Nephron progenitor cell (in vitro differentiated cells): ENCODE measurements around the gene FAM83E.

Experiments
- DNase-seq: peaks from one replicate; pipeline ENCODE4 v3.0.0; 2021
- H3K27ac Mint-ChIP-seq: 2 replicates; pipeline ENCODE4 v1.8.0; 2021; ENCODE audit warnings: mild to moderate bottlenecking, moderate library complexity, mixed read lengths
- H3K27me3 Mint-ChIP-seq: 2 replicates; pipeline ENCODE4 v1.8.0; 2021; ENCODE audit warnings: mild to moderate bottlenecking, low read depth, mixed read lengths; ENCODE audit not compliant: poor library complexity
- H3K36me3 Mint-ChIP-seq: 2 replicates; pipeline ENCODE4 v1.8.0; 2021; ENCODE audit warnings: low read depth, mixed read lengths
- H3K4me1 Mint-ChIP-seq: 2 replicates; pipeline ENCODE4 v1.8.0; 2021; ENCODE audit warnings: mixed read lengths
- H3K4me3 Mint-ChIP-seq: 2 replicates; pipeline ENCODE4 v1.8.0; 2021; ENCODE audit warnings: mild to moderate bottlenecking, moderate library complexity, mixed read lengths
- H3K9me3 Mint-ChIP-seq: 2 replicates; pipeline ENCODE4 v1.8.0; 2021; ENCODE audit warnings: mild to moderate bottlenecking, moderate library complexity, mixed read lengths
- TF ChIP-seq, protein P1 (sequence below): fragments of 200-600 bp; sonication (generic); IDR thresholded peaks from 2 replicates; pipeline ENCODE4 v1.5.0; 2021; ENCODE audit warnings: antibody characterized with exemption

The FAM83E gene

DNA sequence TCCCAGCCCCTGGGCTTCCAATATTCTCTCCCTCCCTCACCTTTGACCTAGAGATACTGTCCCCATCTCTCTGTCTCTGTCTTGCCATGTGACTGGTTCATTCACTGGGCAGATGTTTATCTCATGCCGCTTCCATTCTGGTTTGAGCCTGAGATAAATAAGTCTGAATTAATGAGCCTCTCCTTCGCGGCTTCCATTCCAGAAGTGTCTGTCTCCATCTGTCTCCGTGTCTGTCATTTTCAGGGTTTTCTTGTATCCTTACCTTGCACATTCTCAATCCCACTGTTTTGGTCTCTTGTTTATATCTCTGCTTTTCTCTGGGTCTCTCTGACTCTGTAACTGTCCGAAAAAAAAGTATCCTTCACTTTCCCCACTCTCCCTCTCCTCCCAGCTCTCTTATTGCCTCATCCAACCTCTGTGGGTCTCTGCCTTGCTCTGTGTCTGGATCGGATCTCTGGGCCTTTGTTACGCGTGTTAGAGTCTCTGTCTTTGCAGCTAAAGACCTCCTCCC lies 8.7 kb upstream of the FAM83E start:
- Mint-ChIP-seq H3K36me3 (peaks cover 8% of the 10 kb centered on the region), H3K27me3 (no peaks in the 10 kb centered on the region), H3K4me1 (peaks cover 65% of the 10 kb centered on the region), H3K9me3 (no peaks in the 10 kb centered on the region), H3K4me3 (peak overlapping the region; percentile 87), H3K27ac (peak overlapping the region; percentile 99)
- no peak for DNase-seq
- TF ChIP-seq, protein P1, sequence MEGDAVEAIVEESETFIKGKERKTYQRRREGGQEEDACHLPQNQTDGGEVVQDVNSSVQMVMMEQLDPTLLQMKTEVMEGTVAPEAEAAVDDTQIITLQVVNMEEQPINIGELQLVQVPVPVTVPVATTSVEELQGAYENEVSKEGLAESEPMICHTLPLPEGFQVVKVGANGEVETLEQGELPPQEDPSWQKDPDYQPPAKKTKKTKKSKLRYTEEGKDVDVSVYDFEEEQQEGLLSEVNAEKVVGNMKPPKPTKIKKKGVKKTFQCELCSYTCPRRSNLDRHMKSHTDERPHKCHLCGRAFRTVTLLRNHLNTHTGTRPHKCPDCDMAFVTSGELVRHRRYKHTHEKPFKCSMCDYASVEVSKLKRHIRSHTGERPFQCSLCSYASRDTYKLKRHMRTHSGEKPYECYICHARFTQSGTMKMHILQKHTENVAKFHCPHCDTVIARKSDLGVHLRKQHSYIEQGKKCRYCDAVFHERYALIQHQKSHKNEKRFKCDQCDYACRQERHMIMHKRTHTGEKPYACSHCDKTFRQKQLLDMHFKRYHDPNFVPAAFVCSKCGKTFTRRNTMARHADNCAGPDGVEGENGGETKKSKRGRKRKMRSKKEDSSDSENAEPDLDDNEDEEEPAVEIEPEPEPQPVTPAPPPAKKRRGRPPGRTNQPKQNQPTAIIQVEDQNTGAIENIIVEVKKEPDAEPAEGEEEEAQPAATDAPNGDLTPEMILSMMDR, result no peak

DNA sequence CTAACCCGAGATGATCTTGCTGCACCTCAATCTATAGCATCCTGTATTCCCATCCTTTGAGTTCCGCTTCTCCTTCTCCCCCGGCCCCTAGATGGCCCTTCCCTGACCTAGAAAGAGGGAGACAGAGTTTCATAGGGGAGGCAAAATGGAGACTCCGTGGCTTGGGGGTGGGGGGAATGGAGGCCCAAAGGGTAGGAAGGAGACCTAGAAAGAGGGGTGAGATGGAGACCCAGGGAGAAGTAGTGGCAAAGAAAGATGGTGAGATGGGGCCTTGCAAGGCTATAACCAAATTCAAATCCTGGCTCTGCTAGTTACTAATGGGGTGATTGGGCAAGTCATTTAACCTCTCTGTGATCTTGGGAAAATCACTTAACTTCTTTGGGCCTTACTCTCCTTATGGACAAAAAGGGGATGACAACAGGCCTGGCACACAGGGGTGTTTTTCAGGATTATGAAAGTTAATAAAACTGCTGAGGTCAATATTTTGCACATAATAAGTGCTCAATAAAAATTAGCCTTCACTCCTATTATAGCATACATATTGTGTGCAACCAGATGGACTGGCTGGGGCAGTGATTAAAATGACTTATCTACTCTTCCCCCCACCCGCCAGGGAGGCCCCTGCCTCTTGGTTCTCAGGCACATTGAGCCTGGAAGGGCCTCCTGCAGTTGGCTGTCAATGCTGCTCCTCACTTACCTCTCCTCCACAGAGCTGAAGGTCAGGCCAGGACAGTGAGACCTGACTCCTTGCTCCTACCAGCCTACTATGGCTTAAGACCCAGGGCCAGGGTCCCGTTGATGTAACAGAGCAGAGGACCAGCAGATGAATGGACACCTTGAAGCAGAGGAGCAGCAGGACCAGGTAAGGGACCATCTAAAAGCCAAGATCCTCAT lies 5.1 kb upstream of the FAM83E start:
- peak overlapping the region; percentile 97 for H3K4me3 Mint-ChIP-seq
- no peaks in the 10 kb centered on the region for H3K27me3 Mint-ChIP-seq
- H3K36me3 Mint-ChIP-seq, result peaks cover 24% of the 10 kb centered on the region
- no peak for DNase-seq
- H3K27ac Mint-ChIP-seq, result peak overlapping the region; percentile 100
- TF ChIP-seq, protein P1, result no peak
- no peaks in the 10 kb centered on the region for H3K9me3 Mint-ChIP-seq
- peaks cover 79% of the 10 kb centered on the region for H3K4me1 Mint-ChIP-seq

DNA sequence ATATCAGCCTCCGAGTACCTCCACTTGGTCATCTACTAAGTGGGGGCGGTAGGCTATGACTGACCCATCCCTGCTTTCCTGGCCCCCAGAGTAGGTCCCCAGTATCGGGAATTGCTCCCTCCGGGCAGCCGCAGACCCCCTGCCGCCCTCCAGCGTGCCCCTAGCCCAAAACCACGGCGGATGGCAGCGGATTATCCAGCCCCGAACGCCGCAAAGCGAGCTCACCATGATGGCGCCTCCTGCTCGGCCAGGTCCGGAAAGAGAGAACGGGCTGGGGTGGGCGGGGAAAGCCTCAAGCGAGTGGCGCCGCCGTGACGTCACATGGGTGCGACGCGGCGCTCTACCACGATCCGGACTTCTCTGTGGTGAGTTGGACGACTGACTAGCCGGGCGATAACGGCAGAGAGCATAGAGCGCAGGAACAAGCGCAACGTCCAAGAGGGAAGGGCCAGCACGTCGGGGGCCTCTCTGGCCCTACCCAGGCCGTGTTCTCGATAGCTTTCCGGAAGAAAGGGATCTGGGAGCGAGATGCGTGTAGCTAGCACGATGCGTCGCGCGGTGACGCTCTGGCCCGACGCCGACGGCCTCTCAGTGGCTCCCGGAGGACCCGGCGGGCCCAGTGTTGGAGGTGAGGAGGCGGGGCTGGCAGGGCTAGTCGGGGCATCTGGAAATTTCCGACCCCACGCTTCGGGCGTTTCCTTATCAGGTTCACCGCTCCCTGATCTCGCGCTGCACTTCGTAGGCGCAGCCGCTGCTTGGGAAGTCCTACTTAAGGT lies 4.2 kb upstream of the FAM83E start, which contains the start of the genes RPL18 and SPHK2:
RPL18 (minus strand) TSS at position 263 of the 776 bp plus-strand sequence; CDS start at position 228, 35 bp downstream.
SPHK2 (plus strand) TSS at position 591 of the 776 bp plus-strand sequence. CDS start 1,009 bp downstream, outside the sequence.
- TF ChIP-seq, protein P1, result no peak
- Mint-ChIP-seq H3K9me3 (no peaks in the 10 kb centered on the region), H3K36me3 (peaks cover 24% of the 10 kb centered on the region), H3K4me1 (peaks cover 78% of the 10 kb centered on the region), H3K4me3 (peak within 1 kb of the TSS; percentile 97), H3K27ac (peak within 1 kb of the TSS; percentile 100), H3K27me3 (no peaks in the 10 kb centered on the region)
- DNase-seq, result peak; percentile 95

DNA sequence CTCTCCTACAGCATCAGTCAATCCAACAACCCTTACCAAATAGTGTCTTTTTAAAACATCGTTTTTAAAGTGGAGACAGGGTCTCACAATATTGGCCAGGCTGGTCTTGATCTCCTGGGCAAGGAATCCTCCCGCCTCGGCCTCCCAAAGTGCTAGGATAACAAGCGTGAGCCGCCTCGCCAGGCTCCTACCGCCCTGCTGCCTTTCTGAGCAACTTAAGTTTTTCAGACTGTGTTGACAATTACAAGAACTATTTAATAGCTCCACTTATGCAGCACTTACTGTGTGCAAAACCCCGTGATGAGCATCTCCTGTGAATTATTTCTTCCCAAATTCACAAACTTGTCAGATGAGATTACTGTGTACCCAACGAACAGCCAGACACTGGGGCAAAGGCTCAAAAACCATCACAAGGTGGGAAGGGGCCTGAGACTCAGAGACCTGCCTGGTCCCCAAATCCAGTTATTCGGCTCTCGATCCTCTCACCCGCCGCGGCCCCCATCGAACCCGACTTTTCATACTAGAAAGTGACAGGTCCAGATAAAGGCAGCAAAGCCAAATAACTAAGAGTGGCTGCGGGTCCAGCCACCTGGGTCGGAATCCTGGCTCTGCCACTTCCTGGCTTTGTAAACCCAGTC lies 3.5 kb upstream of the FAM83E start:
- Mint-ChIP-seq H3K9me3 (no peaks in the 10 kb centered on the region), H3K27me3 (no peaks in the 10 kb centered on the region), H3K36me3 (peaks cover 24% of the 10 kb centered on the region), H3K4me3 (peak overlapping the region; percentile 97), H3K27ac (peak overlapping the region; percentile 100), H3K4me1 (peaks cover 79% of the 10 kb centered on the region)
- TF ChIP-seq, protein P1, result no peak
- DNase-seq, result no peak

DNA sequence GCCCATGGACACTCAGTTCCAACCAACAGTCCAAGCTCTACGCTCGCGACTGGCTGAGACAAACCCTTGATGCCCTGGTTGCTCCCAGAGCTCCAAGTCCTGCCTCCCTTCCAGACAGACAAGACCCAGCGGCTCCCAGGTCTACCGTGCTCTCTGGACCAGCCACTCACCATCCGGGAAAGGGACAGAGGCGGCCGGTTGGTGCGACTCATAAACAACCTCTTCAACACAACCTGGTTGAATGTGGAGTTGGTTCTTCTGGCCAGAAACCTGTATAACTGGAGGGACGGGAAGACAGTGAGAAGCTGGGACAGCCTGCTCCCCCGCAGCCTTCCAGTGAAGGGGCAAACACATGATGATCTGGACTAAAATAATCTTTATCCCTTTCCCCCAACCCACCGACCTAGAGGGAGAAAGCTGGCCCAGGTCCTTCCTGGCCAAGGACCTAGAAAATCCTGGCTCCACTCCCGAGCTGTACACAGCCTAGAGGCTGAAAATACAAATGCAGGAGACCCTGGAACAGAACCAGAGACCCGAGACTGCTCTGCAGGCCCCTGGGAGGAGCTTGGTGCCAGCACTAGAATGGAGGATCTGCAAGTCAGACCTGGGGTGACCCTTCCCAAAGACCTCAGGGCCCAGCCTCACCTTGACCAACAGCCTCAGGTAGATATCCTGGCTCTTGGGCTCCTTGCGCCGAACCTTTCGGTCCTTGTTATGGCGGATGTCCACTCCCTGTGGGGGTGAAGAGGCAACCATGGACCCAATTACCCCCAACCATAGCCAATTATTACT lies 2.5 kb upstream of the FAM83E start:
- TF ChIP-seq, protein P1, result no peak
- Mint-ChIP-seq H3K9me3 (no peaks in the 10 kb centered on the region), H3K36me3 (peaks cover 24% of the 10 kb centered on the region), H3K27ac (peak overlapping the region; percentile 71), H3K27me3 (no peaks in the 10 kb centered on the region), H3K4me3 (peak overlapping the region; percentile 97), H3K4me1 (peaks cover 71% of the 10 kb centered on the region)
- no peak for DNase-seq
